NB4 (cell line): ENCODE data around the gene ZBTB7C.

ENCODE experiments used
- CTCF ChIP-seq: IDR thresholded peaks from one replicate; pipeline ENCODE4 v1.5.1; 2012; ENCODE audit warnings: low read depth, low read length
- MAX ChIP-seq: IDR thresholded peaks from 2 replicates; pipeline ENCODE4 v1.6.1; 2011; ENCODE audit warnings: low read depth, low read length
- MYC ChIP-seq: IDR thresholded peaks from 2 replicates; pipeline ENCODE4 v1.6.1; 2011; ENCODE audit warnings: low read depth, low read length
- POLR2A ChIP-seq: IDR thresholded peaks from 2 replicates; pipeline ENCODE4 v1.6.1; 2011; ENCODE audit warnings: mild to moderate bottlenecking; ENCODE audit not compliant: insufficient read length; ENCODE audit errors: extremely low read depth

DNA sequence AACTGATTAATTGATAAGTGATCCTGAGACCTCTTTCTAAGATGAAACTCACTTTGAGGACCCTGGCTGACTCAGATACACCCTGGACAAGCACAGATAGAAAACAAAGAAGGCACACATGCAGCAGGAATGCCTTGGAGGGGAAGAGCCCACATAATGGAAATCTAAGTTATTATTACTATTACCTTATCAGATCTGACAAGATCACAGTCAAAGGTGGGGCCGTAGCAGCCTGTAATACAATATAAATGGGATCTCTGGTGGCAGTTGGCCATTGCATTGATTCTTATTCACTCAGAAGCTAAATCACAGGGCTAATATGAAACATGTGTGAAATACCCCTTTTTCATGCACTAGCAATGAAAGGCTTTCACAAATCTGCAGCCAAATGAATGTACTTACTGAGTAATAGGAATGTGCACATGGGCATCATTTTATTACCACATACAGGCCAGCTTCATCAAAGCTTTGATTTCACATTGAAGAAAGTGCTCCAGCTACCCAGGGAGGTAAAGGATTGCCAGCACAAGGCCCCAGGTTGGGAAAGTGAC, 84.0 kb downstream of the ZBTB7C start:
- no peak for TF ChIP-seq CTCF
- no peak for TF ChIP-seq POLR2A
- TF ChIP-seq MAX = no peak
- TF ChIP-seq MYC = no peak
